B cell (primary cell): Measurements from ENCODE around the gene RBBP8NL. TPM values are rescaled to one million over a fixed set of nuclear protein-coding genes. Genes with fewer than 3 reads are reported as not detected.

ENCODE experiments used
- ATAC-seq: fragments of 200-7000 bp; cut with Tn5 transposase; one replicate; pipeline ENCODE4 v1.10.0; 2021; ENCODE audit warnings: low read depth, mild to moderate bottlenecking, moderate number of reproducible peaks, moderate library complexity
- CTCF ChIA-PET: fragments of 350-600 bp; sonication (Branson Sonifier 250); formaldehyde crosslinking; loops from one replicate; lab custom pipeline; 2021; ENCODE audit warnings: antibody characterized with exemption, inconsistent platforms; lab: Charles Lee
- POLR2A ChIA-PET: fragments of 350-600 bp; sonication (Branson Sonifier 250); formaldehyde crosslinking; loops from one replicate; lab custom pipeline; 2021; ENCODE audit warnings: antibody characterized with exemption; lab: Charles Lee
- DNase-seq: peaks from one replicate; pipeline ENCODE4 v3.0.0; 2013
- H2AFZ ChIP-seq: 2 replicates; pipeline ENCODE4 v1.6.1; 2012; ENCODE audit warnings: mild to moderate bottlenecking, low read depth, low read length; ENCODE audit not compliant: insufficient read depth, poor library complexity, severe bottlenecking
- H3K27ac ChIP-seq, 2 donors: 1 replicate in 1 of 2; 2 replicates in 1 of 2; pipeline ENCODE4 v1.5.1; 2012 to 2013; ENCODE audit warnings: low read length in 2 of 2, mild to moderate bottlenecking in 2 of 2, moderate library complexity in 1 of 2
- H3K27me3 ChIP-seq, 4 experiments: fragments of 200-600 bp in 1 of 4; sonication (generic) in 1 of 4; replicated peaks in 1 of 4; 1 replicate in 2 of 4; 2 replicates in 2 of 4; pipeline versions ENCODE4 v1.6.1 to v1.7.0; 2013 to 2016; ENCODE audit warnings: low read length in 3 of 4, mild to moderate bottlenecking in 2 of 4, mixed read lengths in 1 of 4, moderate library complexity in 1 of 4; ENCODE audit not compliant: insufficient read depth in 4 of 4, control insufficient read depth in 3 of 4; ENCODE audit errors: control extremely low read depth in 1 of 4
- H3K36me3 ChIP-seq, 2 experiments: replicated peaks in 1 of 2; 1 replicate in 1 of 2; 2 replicates in 1 of 2; pipeline versions ENCODE4 v1.6.1 to v1.7.1; 2013; ENCODE audit warnings: low read length in 1 of 2; ENCODE audit not compliant: insufficient read depth in 2 of 2, control insufficient read depth in 1 of 2; ENCODE audit errors: control extremely low read depth in 1 of 2, extremely low read depth in 1 of 2
- H3K4me1 ChIP-seq, 2 donors: fragments of 200-600 bp in 1 of 2; sonication (generic) in 1 of 2; 1 replicate in 1 of 2; 2 replicates in 1 of 2; pipeline versions ENCODE4 v1.5.1 to v1.6.1; 2013 to 2017; ENCODE audit warnings: low read length in 2 of 2; ENCODE audit not compliant: control insufficient read depth in 2 of 2, insufficient read depth in 2 of 2
- H3K4me2 ChIP-seq: replicated peaks from 2 replicates; pipeline ENCODE3; 2012; ENCODE audit warnings: mild to moderate bottlenecking, low read depth, low read length; ENCODE audit not compliant: poor library complexity, severe bottlenecking
- H3K4me3 ChIP-seq, 5 experiments: fragments of 200-600 bp in 1 of 5; sonication (generic) in 1 of 5; 1 replicate in 3 of 5; 2 replicates in 2 of 5; pipeline versions ENCODE4 v1.5.1 to v1.7.0; 2011 to 2016; ENCODE audit warnings: low read length in 4 of 5, mild to moderate bottlenecking in 4 of 5, low read depth in 2 of 5, control low read depth in 1 of 5, moderate library complexity in 1 of 5; ENCODE audit not compliant: insufficient read depth in 1 of 5; ENCODE audit errors: control extremely low read depth in 1 of 5, extremely low read depth in 1 of 5
- H3K79me2 ChIP-seq: fragments of 200-600 bp; sonication (generic); one replicate; pipeline ENCODE4 v1.6.0; 2016; ENCODE audit warnings: low read length; ENCODE audit not compliant: control insufficient read depth, insufficient read depth
- H3K9ac ChIP-seq: fragments of 200-600 bp; sonication (generic); 2 replicates; pipeline ENCODE4 v1.6.1; 2017; ENCODE audit warnings: mild to moderate bottlenecking, low read length, moderate library complexity
- H3K9me3 ChIP-seq, 3 donors: one replicate each; pipeline versions ENCODE4 v1.6.1 to v1.7.1; 2013; ENCODE audit warnings: low read length in 2 of 3; ENCODE audit not compliant: control insufficient read depth in 2 of 3, insufficient read depth in 1 of 3; ENCODE audit errors: control extremely low read depth in 1 of 3
- H4K20me1 ChIP-seq: 2 replicates; pipeline ENCODE4 v1.6.0; 2012; ENCODE audit warnings: mild to moderate bottlenecking, low read length; ENCODE audit not compliant: insufficient read depth, control insufficient read depth, poor library complexity, severe bottlenecking
- H3K27ac Mint-ChIP-seq: one replicate; pipeline ENCODE4 v1.8.0; 2021; ENCODE audit warnings: mixed read lengths
- H3K27me3 Mint-ChIP-seq: one replicate; pipeline ENCODE4 v1.8.0; 2021; ENCODE audit warnings: mixed read lengths
- H3K4me1 Mint-ChIP-seq: one replicate; pipeline ENCODE4 v1.8.0; 2021; ENCODE audit warnings: mixed read lengths
- H3K4me3 Mint-ChIP-seq: one replicate; pipeline ENCODE4 v1.8.0; 2021; ENCODE audit warnings: mixed read lengths
- H3K9me3 Mint-ChIP-seq: one replicate; pipeline ENCODE4 v1.8.0; 2022; ENCODE audit warnings: mixed read lengths; ENCODE audit not compliant: insufficient read depth
- EZH2 ChIP-seq: IDR thresholded peaks from 2 replicates; pipeline ENCODE4 v1.6.1; 2012; ENCODE audit warnings: borderline replicate concordance, low read depth, mild to moderate bottlenecking, moderate library complexity, low read length; ENCODE audit not compliant: insufficient read depth, poor library complexity, severe bottlenecking
- WGBS: methylation state at CpG from one replicate; pipeline ENCODE4 v1.1.5; 2013; ENCODE audit warnings: missing lambda C conversion rate; ENCODE audit not compliant: insufficient coverage; 5-methylcytosine and 5-hydroxymethylcytosine counted together
- intact Hi-C: fragments of 100-400 bp; cut with micrococcal nuclease; formaldehyde crosslinking; loops from one replicate; pipeline ENCODE4 v1.10.0; 2022
- polyA plus RNA-seq: library from polyadenylated mRNA; depleted of rRNA; stranded (reverse); fragments of >200 nt; gene quantifications from 2 replicates; pipeline ENCODE4 v1.2.3, GENCODE V29; 2012
- total RNA-seq, 2 donors: library from RNA; stranded (reverse); fragments of 120-200 nt in 1 of 2; gene quantifications; 1 replicate in 1 of 2; 2 replicates in 1 of 2; pipeline versions ENCODE4 v1.2.3 to v1.2.4, GENCODE V29; 2013 to 2022
- TF ChIP-seq, protein P1 (sequence below): fragments of 200-600 bp; IDR thresholded peaks from one replicate; pipeline ENCODE4 v1.8.0; 2022; ENCODE audit warnings: antibody characterized with exemption, mild to moderate bottlenecking

Gene RBBP8NL
- total and polyA plus RNA-seq, 2 donors (not counting 1 experiment from before 2014, with no cell fraction given) = not detected

DNA sequence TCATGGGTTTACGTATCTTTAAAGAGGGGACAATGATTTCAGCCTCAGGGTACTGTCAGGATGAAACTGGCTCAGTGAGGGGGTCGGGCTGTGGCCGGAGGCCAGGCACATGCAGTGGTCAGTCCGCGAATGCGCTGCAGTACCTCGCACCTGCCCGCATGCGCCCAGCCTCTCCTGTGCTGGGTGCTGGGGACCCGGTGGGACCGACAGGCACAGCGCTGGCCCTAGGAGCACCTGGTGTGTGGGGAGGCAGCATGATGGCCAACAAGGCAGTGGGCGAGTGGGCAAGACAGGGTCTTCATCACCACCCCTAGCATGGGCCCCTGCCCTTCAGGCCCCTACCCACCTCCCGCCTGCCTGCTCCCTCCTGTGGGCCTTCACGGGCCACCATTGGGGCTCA is 19.3 kb downstream of the RBBP8NL start:
- Histone ChIP-seq H2AFZ (peak overlapping the region; percentile 98), H3K4me3 (peak overlapping the region in 1 of 5 experiments; percentile 70), H3K4me1 (peaks cover 30 to 41% of the 10 kb centered on the region in 2 donors), H3K79me2 (peaks cover 23% of the 10 kb centered on the region), H3K4me2 (peak overlapping the region; percentile 91), H3K36me3 (no peaks in the 10 kb centered on the region), H3K9me3 (no peaks in the 10 kb centered on the region), H4K20me1 (peaks cover 9% of the 10 kb centered on the region), H3K27ac (no peak overlapping the region), H3K9ac (peak overlapping the region; percentile 76), H3K27me3 (no peaks in the 10 kb centered on the region)
- ChIA-PET CTCF (no interaction called here), POLR2A (interaction anchor here (0.8 kb wide), 1 partner anchor 21 kb away, joined by 3 read pairs; the partner anchor contains the start of gene RPS21)
- no peaks in the 10 kb centered on the region for H3K27me3 Mint-ChIP-seq
- 92% methylated on average over 14 of the region's 15 CpGs for WGBS
- DNase-seq (peak; percentile 22), ATAC-seq (no peak)
- TF ChIP-seq, protein P1, sequence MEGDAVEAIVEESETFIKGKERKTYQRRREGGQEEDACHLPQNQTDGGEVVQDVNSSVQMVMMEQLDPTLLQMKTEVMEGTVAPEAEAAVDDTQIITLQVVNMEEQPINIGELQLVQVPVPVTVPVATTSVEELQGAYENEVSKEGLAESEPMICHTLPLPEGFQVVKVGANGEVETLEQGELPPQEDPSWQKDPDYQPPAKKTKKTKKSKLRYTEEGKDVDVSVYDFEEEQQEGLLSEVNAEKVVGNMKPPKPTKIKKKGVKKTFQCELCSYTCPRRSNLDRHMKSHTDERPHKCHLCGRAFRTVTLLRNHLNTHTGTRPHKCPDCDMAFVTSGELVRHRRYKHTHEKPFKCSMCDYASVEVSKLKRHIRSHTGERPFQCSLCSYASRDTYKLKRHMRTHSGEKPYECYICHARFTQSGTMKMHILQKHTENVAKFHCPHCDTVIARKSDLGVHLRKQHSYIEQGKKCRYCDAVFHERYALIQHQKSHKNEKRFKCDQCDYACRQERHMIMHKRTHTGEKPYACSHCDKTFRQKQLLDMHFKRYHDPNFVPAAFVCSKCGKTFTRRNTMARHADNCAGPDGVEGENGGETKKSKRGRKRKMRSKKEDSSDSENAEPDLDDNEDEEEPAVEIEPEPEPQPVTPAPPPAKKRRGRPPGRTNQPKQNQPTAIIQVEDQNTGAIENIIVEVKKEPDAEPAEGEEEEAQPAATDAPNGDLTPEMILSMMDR = no peak
- TF ChIP-seq EZH2 = no peak
- H3K9me3 Mint-ChIP-seq = no peaks in the 10 kb centered on the region
- intact Hi-C loops = loop anchor here (5.0 kb wide), 1 partner anchor 529 kb away; the partner anchor contains the start of gene GID8
- H3K27ac Mint-ChIP-seq = peak overlapping the region; percentile 20
- peaks cover 30% of the 10 kb centered on the region for H3K4me1 Mint-ChIP-seq
- peak overlapping the region; percentile 90 for H3K4me3 Mint-ChIP-seq

DNA sequence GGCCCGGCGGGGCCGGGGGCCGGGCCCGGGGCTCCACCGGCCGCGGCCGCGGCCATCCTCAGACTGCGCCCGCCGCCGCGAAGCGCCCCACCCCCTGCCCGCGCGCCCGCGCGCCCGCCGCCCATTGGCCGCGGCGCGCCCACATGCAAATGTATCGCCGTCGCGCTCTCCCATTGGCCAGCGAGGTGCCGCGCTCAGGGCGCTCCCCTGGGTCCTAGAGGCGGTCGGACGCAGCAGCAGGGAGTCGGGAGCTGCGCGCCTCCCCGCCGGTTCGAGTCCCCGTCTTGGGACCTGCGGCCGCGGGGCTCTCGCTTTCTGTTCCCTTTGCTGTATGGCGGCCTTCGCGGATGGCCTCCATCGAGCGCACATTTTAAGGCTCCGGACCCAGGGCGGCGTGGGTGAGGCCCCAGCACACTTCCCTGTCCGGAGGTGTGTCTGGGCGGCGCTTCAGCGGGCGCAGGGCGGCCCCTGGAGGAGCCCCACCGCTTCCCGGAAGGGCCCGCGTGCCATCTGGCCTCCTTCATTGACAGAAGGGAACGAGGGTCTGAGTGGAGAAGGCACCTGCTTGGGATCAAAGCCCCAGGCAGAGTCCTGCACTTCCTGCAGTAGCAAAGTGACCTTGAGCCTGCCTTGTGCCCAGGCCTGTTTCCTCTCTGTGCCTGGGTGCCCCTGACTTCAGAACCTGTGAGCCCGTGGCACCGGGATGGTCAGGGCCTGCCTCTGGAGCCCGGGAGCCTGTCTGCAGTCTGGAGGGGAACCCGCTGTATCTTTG is 19.9 kb downstream of the RBBP8NL start, which contains the start of gene CABLES2:
Gene CABLES2 (minus strand): TSS at position 65 of the 772 bp plus-strand sequence. CDS start 9 bp downstream, at position 56.
- H3K4me3 Mint-ChIP-seq = peak within 1 kb of the TSS; percentile 90
- Histone ChIP-seq H3K79me2 (peaks cover 23% of the 10 kb centered on the region), H3K27ac (peak within 1 kb of the TSS; percentile 59 to 66), H4K20me1 (peaks cover 9% of the 10 kb centered on the region), H3K27me3 (no peaks in the 10 kb centered on the region), H3K4me3 (peak within 1 kb of the TSS; percentile 36 to 71 (median 67)), H3K9ac (peak within 1 kb of the TSS; percentile 78), H3K4me2 (peak within 1 kb of the TSS; percentile 95), H3K9me3 (no peaks in the 10 kb centered on the region), H3K36me3 (no peaks in the 10 kb centered on the region), H3K4me1 (peaks cover 30 to 41% of the 10 kb centered on the region in 2 donors), H2AFZ (peak within 1 kb of the TSS; percentile 98)
- ATAC-seq (peak; percentile 90), DNase-seq (peak; percentile 95)
- intact Hi-C loops = loop anchor here (1.0 to 5.0 kb wide), 4 partner anchors 20 to 530 kb away; partner anchors contain the start of genes GID8, OSBPL2 and RPS21
- POLR2A ChIA-PET = interaction anchor here (0.6 to 0.8 kb wide), 2 partner anchors 21 to 93 kb away, joined by 3 to 6 read pairs; partner anchors contain the start of gene RPS21
- H3K27me3 Mint-ChIP-seq = no peaks in the 10 kb centered on the region
- CTCF ChIA-PET = no interaction called here
- WGBS = 5% methylated on average over 73 of the region's 73 CpGs
- no peak for TF ChIP-seq EZH2
- TF ChIP-seq, protein P1 = no peak
- no peaks in the 10 kb centered on the region for H3K9me3 Mint-ChIP-seq
- H3K4me1 Mint-ChIP-seq = peaks cover 30% of the 10 kb centered on the region
- H3K27ac Mint-ChIP-seq = peak within 1 kb of the TSS; percentile 87
